ENCODE measurements around the gene TMX4.
A peak's percentile ranks its signal among the peaks of the same experiment; 100 is the strongest.

The TMX4 gene

DNA sequence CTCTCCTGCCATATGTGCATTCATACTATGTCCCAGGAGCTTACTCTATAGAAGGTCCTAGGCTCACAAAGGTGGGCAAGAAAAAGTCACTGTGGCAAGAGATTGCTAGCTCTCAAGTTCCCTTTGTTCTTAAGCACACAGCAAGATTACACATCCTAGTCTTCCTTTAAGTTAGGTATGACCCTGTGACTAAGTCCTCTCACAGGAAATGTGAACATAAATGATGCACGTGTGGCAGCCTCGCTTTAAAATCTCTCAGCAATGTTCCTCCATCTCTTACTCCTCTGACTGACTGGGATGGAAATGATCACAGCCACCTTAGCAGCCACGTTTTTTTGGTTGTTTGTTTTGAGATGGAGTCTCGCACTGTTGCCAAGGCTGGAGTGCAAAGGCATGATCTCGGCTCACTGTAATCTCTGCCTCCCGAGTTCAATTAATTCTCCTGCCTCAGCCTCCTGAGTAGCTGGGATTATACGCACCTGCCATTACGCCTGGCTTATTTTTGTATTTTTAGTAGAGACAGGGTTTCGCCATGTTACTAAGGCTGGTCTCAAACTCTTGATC, 43.6 kb downstream of the TMX4 start:
- no peaks in the 10 kb centered on the region for H3K9me3 Mint-ChIP-seq
- peaks cover 4% of the 10 kb centered on the region for H3K27me3 Mint-ChIP-seq (ENCODE audit: low read depth)
- H3K4me1 Mint-ChIP-seq: peaks cover 4% of the 10 kb centered on the region
- peaks cover 3% of the 10 kb centered on the region for H3K36me3 Mint-ChIP-seq (ENCODE audit: low read depth)
- H3K4me3 Mint-ChIP-seq: no peak overlapping the region
- TF ChIP-seq, protein P1, sequence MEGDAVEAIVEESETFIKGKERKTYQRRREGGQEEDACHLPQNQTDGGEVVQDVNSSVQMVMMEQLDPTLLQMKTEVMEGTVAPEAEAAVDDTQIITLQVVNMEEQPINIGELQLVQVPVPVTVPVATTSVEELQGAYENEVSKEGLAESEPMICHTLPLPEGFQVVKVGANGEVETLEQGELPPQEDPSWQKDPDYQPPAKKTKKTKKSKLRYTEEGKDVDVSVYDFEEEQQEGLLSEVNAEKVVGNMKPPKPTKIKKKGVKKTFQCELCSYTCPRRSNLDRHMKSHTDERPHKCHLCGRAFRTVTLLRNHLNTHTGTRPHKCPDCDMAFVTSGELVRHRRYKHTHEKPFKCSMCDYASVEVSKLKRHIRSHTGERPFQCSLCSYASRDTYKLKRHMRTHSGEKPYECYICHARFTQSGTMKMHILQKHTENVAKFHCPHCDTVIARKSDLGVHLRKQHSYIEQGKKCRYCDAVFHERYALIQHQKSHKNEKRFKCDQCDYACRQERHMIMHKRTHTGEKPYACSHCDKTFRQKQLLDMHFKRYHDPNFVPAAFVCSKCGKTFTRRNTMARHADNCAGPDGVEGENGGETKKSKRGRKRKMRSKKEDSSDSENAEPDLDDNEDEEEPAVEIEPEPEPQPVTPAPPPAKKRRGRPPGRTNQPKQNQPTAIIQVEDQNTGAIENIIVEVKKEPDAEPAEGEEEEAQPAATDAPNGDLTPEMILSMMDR (IDR thresholded peaks at IDR 0.05; ENCODE audit: unreplicated experiment in 3 of 3): no peak
- no peak overlapping the region for H3K27ac Mint-ChIP-seq

DNA sequence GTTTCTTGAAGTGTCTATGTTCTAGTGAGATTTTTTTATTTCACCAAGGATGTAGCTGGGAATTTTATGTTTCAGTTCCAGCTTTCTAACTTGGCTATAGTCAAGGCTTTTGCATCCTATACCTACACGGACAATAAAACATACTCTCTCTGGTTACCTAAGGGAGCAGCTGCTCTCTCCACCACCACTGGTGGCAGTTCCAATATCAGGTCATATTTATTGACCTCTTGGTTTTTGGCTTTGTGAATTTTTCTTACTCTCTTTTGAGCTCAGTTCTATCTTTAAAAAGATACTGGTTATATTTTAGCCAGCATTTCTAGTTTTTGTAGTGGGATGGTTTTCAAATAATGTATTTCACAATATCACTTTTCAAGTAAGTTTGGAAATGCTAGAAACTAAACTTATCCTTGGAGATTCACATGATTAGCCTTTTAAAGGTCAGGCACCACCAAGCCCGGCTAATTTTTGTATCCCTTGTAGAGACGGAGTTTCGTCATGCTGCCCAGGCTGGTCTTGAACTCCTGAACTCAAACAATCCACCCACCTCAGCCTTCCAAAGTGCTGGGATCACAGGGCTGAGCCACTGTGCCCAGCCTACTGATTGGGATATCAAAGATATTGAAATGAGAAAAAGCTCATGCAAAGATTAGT, 44.7 kb downstream of the TMX4 start:
- TF ChIP-seq, protein P1 (IDR thresholded peaks at IDR 0.05; ENCODE audit: unreplicated experiment in 3 of 3): no peak
- H3K27me3 Mint-ChIP-seq (ENCODE audit: low read depth): peaks cover 4% of the 10 kb centered on the region
- H3K4me1 Mint-ChIP-seq: no peaks in the 10 kb centered on the region
- peaks cover 2% of the 10 kb centered on the region for H3K9me3 Mint-ChIP-seq
- peak overlapping the region in 2 of 3 experiments; percentile 7 to 53 for H3K27ac Mint-ChIP-seq
- H3K36me3 Mint-ChIP-seq (ENCODE audit: low read depth): peaks cover 3% of the 10 kb centered on the region
- no peak overlapping the region for H3K4me3 Mint-ChIP-seq

GRCh38 chr20:7971536-7972280, 47.9 kb downstream of the TMX4 start:
- H3K27me3 Mint-ChIP-seq (ENCODE audit: low read depth): peaks cover 4% of the 10 kb centered on the region
- no peak overlapping the region for H3K27ac Mint-ChIP-seq
- H3K9me3 Mint-ChIP-seq: peaks cover 2% of the 10 kb centered on the region
- TF ChIP-seq, protein P1 (IDR thresholded peaks at IDR 0.05; ENCODE audit: unreplicated experiment in 3 of 3): no peak
- no peaks in the 10 kb centered on the region for H3K4me1 Mint-ChIP-seq
- no peaks in the 10 kb centered on the region for H3K36me3 Mint-ChIP-seq (ENCODE audit: low read depth)
- H3K4me3 Mint-ChIP-seq: no peak overlapping the region

DNA sequence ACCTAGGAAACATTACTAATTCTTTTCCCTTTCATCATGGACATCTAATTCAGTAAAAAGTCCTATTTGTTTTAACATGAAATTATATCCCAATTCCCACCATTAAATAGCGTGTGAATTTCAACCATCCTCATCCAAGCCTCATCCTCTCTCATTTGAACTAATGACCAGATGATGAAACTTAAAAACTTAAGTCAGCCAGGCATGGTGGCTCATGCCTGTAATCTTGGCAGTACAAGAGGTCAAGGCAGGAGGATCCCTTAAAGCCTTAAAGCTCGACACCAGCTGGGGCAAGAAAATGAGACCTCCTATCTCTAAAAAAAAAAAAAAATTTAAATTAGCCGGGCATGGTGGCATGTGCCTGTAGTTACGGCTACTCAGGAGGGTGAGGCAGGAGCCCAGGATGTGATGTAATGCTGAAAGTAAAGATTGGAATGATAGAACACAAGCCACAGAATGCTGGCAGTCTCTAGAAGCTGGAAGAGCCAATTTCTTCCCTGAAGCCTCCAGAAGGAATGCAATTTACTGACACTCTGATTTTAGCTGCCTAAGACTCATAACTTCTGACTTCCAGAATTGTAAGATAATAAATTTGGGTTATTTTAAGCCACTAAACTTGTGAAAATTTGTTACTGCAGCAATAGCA, 52.2 kb downstream of the TMX4 start:
- H3K36me3 Mint-ChIP-seq (ENCODE audit: low read depth): no peaks in the 10 kb centered on the region
- no peaks in the 10 kb centered on the region for H3K4me1 Mint-ChIP-seq
- peaks cover 2% of the 10 kb centered on the region for H3K9me3 Mint-ChIP-seq
- no peak overlapping the region for H3K4me3 Mint-ChIP-seq
- H3K27ac Mint-ChIP-seq: no peak overlapping the region
- TF ChIP-seq, protein P1 (IDR thresholded peaks at IDR 0.05; ENCODE audit: unreplicated experiment in 3 of 3): no peak
- no peaks in the 10 kb centered on the region for H3K27me3 Mint-ChIP-seq (ENCODE audit: low read depth)

- no peak overlapping the region for H3K27ac Mint-ChIP-seq
- H3K4me1 Mint-ChIP-seq: no peaks in the 10 kb centered on the region
- TF ChIP-seq, protein P1 (IDR thresholded peaks at IDR 0.05; ENCODE audit: unreplicated experiment in 3 of 3): no peak
- no peak overlapping the region for H3K4me3 Mint-ChIP-seq
- peaks cover 2% of the 10 kb centered on the region for H3K9me3 Mint-ChIP-seq
- no peaks in the 10 kb centered on the region for H3K27me3 Mint-ChIP-seq (ENCODE audit: low read depth)
- H3K36me3 Mint-ChIP-seq (ENCODE audit: low read depth): no peaks in the 10 kb centered on the region
Observed at GRCh38 chr20:7966176-7966575, 53.4 kb downstream of the TMX4 start.
